ENCODE measurements around the gene IRF1.

DNA sequence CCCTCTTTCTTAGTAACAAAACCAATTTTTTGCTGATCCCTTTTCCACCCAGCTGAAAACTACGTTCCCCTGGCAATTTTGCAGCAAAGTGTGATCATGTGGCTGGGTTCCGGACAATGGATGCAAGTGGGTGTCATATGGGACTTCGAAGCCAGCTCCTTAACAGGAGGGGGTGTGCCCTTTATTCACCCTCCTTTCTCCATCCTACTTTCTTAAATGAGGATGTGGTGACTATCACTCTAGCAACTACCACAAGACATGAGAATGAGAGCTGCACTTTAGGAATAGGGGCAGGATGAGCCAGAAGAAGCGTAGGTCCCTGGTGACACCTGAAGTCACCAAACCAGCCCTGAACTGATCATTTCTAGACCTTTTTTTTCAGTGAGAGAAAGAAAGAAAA, 58.9 kb downstream of the IRF1 start:
- TF ChIP-seq, protein P1, sequence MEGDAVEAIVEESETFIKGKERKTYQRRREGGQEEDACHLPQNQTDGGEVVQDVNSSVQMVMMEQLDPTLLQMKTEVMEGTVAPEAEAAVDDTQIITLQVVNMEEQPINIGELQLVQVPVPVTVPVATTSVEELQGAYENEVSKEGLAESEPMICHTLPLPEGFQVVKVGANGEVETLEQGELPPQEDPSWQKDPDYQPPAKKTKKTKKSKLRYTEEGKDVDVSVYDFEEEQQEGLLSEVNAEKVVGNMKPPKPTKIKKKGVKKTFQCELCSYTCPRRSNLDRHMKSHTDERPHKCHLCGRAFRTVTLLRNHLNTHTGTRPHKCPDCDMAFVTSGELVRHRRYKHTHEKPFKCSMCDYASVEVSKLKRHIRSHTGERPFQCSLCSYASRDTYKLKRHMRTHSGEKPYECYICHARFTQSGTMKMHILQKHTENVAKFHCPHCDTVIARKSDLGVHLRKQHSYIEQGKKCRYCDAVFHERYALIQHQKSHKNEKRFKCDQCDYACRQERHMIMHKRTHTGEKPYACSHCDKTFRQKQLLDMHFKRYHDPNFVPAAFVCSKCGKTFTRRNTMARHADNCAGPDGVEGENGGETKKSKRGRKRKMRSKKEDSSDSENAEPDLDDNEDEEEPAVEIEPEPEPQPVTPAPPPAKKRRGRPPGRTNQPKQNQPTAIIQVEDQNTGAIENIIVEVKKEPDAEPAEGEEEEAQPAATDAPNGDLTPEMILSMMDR (IDR thresholded peaks at IDR 0.05; ENCODE audit: low read depth, low read length, missing input control): no peak
- TF ChIP-seq HNF4G (IDR thresholded peaks at IDR 0.05) (no peak), HNF4A (conservative IDR thresholded peaks at IDR 0.05) (no peak), TAF1 (conservative IDR thresholded peaks at IDR 0.05) (no peak), NR2F2 (IDR thresholded peaks at IDR 0.05) (no peak), RAD21 (IDR thresholded peaks at IDR 0.05) (no peak), YY1 (IDR thresholded peaks at IDR 0.05) (no peak), FOXA2 (IDR thresholded peaks at IDR 0.05) (no peak), JUND (IDR thresholded peaks at IDR 0.05) (no peak), GABPA (IDR thresholded peaks at IDR 0.05 in 1 of 2, conservative IDR thresholded peaks at IDR 0.05 in 1 of 2) (no peak)
- TF ChIP-seq, protein P2, sequence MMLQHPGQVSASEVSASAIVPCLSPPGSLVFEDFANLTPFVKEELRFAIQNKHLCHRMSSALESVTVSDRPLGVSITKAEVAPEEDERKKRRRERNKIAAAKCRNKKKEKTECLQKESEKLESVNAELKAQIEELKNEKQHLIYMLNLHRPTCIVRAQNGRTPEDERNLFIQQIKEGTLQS (IDR thresholded peaks at IDR 0.05): no peak
- TF ChIP-seq, protein P3, sequence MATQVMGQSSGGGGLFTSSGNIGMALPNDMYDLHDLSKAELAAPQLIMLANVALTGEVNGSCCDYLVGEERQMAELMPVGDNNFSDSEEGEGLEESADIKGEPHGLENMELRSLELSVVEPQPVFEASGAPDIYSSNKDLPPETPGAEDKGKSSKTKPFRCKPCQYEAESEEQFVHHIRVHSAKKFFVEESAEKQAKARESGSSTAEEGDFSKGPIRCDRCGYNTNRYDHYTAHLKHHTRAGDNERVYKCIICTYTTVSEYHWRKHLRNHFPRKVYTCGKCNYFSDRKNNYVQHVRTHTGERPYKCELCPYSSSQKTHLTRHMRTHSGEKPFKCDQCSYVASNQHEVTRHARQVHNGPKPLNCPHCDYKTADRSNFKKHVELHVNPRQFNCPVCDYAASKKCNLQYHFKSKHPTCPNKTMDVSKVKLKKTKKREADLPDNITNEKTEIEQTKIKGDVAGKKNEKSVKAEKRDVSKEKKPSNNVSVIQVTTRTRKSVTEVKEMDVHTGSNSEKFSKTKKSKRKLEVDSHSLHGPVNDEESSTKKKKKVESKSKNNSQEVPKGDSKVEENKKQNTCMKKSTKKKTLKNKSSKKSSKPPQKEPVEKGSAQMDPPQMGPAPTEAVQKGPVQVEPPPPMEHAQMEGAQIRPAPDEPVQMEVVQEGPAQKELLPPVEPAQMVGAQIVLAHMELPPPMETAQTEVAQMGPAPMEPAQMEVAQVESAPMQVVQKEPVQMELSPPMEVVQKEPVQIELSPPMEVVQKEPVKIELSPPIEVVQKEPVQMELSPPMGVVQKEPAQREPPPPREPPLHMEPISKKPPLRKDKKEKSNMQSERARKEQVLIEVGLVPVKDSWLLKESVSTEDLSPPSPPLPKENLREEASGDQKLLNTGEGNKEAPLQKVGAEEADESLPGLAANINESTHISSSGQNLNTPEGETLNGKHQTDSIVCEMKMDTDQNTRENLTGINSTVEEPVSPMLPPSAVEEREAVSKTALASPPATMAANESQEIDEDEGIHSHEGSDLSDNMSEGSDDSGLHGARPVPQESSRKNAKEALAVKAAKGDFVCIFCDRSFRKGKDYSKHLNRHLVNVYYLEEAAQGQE (IDR thresholded peaks at IDR 0.05): no peak
- TF ChIP-seq, protein P4, sequence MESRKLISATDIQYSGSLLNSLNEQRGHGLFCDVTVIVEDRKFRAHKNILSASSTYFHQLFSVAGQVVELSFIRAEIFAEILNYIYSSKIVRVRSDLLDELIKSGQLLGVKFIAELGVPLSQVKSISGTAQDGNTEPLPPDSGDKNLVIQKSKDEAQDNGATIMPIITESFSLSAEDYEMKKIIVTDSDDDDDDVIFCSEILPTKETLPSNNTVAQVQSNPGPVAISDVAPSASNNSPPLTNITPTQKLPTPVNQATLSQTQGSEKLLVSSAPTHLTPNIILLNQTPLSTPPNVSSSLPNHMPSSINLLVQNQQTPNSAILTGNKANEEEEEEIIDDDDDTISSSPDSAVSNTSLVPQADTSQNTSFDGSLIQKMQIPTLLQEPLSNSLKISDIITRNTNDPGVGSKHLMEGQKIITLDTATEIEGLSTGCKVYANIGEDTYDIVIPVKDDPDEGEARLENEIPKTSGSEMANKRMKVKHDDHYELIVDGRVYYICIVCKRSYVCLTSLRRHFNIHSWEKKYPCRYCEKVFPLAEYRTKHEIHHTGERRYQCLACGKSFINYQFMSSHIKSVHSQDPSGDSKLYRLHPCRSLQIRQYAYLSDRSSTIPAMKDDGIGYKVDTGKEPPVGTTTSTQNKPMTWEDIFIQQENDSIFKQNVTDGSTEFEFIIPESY (IDR thresholded peaks at IDR 0.05): no peak
- TF ChIP-seq, protein P5, sequence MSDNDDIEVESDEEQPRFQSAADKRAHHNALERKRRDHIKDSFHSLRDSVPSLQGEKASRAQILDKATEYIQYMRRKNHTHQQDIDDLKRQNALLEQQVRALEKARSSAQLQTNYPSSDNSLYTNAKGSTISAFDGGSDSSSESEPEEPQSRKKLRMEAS (IDR thresholded peaks at IDR 0.05): no peak

All from liver (tissue), 3 donors.